ENCODE data around the gene METTL13.

The METTL13 gene

GRCh38 chr1:171781176-171781875 is at the start of gene METTL13:
METTL13 (plus strand) TSS chr1:171781660; CDS start chr1:171781968, 308 bp downstream.
- peak; percentile 99 for DNase-seq

GRCh38 chr1:171736196-171736595 is 45.3 kb upstream of the METTL13 start:
- no peak for DNase-seq

GRCh38 chr1:171738911-171739310 is 42.5 kb upstream of the METTL13 start:
- DNase-seq: peak; percentile 71

GRCh38 chr1:171739656-171740055 is 41.8 kb upstream of the METTL13 start:
- peak; percentile 29 for DNase-seq

- DNase-seq: peak; percentile 29
These were observed 41.0 kb upstream of the METTL13 start for GRCh38 chr1:171740356-171740863.

GRCh38 chr1:171740987-171741871 is 40.2 kb upstream of the METTL13 start:
- peak; percentile 38 for DNase-seq

- DNase-seq: peak; percentile 86
These were observed 39.4 kb upstream of the METTL13 start, which contains the start of gene VAMP4 for GRCh38 chr1:171741872-171742576. VAMP4 (minus strand) TSS chr1:171742065; CDS start chr1:171738414, 3,651 bp downstream.

GRCh38 chr1:171742577-171742922 is 38.9 kb upstream of the METTL13 start:
- DNase-seq: peak; percentile 56

GRCh38 chr1:171743081-171743870 is 38.2 kb upstream of the METTL13 start:
- DNase-seq: peak; percentile 82

GRCh38 chr1:171744986-171745385 is 36.5 kb upstream of the METTL13 start:
- DNase-seq: no peak

GRCh38 chr1:171748651-171749050 is 32.8 kb upstream of the METTL13 start:
- DNase-seq: no peak

- no peak for DNase-seq
These were observed 30.2 kb upstream of the METTL13 start for GRCh38 chr1:171751221-171751620.

- DNase-seq: no peak
These were observed 28.3 kb upstream of the METTL13 start for GRCh38 chr1:171753182-171753581.

- DNase-seq: no peak
These were observed 27.6 kb upstream of the METTL13 start for GRCh38 chr1:171753685-171754352.

GRCh38 chr1:171754353-171754705 is 27.1 kb upstream of the METTL13 start:
- peak; percentile 64 for DNase-seq

GRCh38 chr1:171754971-171755370 is 26.5 kb upstream of the METTL13 start:
- DNase-seq: peak; percentile 11

GRCh38 chr1:171756856-171757255 is 24.6 kb upstream of the METTL13 start:
- DNase-seq: no peak

- no peak for DNase-seq
These were observed 23.4 kb upstream of the METTL13 start for GRCh38 chr1:171758011-171758410.

GRCh38 chr1:171762143-171762563 is 19.3 kb upstream of the METTL13 start:
- no peak for DNase-seq

GRCh38 chr1:171763764-171764163 is 17.7 kb upstream of the METTL13 start:
- no peak for DNase-seq

- no peak for DNase-seq
These were observed 12.3 kb upstream of the METTL13 start for GRCh38 chr1:171769171-171769570.

GRCh38 chr1:171769754-171770153 is 11.7 kb upstream of the METTL13 start:
- DNase-seq: no peak

Data from fibroblast of skin of right biceps (primary cell).